Effector CD8-positive, alpha-beta T cell (primary cell): ENCODE measurements around the gene NKAIN2.

ENCODE experiments used
- DNase-seq: peaks from one replicate; lab custom pipeline; 2025; lab: John Stamatoyannopoulos, UW

Gene NKAIN2

DNA sequence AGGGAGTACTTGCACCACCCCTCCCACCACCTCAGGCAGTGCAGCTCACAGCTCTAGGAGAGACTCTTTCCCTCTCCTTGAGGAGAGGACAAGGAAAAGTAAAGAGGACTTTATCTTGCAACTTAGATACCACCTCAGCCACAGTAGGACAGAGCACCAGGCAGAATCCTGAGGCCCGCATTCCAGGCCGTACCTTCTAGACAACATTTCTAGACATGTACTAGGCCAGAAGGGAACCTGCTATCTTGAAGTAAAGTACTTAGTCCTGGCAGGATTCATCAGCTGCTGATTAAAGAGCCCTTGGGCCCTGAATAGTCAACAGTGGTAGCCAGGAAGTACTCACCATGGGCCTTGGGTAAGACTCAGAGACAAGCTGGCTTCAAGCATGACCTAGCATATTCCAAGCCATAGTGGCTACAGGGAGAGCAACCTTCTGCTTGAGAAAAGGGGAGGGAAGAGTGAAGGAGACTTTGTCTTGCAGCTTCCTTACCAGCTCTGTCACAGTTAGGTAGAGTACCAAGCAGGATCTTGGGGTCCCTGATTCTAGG is 774.1 kb downstream of the NKAIN2 start:
- no peak for DNase-seq

DNA sequence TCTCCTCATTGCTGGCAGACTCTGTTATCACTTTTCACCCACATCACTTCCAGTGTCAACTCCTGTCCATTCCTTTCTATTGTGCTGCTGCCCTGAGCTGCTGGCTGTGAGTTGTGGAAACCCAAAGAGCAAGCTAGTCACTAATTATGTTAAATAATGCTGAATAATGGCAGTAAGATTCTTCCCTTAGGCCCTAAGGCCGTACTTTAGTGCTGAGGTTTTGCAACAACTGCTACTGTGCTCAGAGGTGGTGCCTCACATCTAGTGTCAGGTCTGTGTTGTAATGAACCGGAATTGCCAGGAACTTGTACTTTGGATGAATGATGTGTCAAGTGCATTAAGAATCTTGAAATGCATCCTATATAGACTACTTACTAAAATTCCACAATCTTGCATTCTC is 786.3 kb downstream of the NKAIN2 start:
- no peak for DNase-seq

DNA sequence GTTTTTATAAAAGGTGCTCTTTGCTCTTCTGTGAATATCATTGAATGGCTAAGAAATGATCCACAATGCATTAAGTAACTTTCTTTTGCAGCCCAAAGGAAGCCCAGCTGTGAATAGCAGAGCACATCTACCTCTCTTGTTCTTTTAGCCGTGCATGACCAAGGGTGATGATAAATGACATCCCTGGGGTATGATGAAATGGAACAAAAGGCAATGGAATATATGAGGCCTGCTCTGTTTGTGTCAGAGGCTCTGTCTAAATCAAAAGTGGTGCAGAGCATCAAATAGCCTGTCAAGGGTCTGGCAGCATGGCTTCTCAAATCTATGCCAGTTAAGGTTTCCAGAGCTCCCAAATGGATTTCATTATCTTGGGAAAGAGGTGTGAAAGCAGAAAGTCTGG is 796.0 kb downstream of the NKAIN2 start:
- DNase-seq: no peak

DNA sequence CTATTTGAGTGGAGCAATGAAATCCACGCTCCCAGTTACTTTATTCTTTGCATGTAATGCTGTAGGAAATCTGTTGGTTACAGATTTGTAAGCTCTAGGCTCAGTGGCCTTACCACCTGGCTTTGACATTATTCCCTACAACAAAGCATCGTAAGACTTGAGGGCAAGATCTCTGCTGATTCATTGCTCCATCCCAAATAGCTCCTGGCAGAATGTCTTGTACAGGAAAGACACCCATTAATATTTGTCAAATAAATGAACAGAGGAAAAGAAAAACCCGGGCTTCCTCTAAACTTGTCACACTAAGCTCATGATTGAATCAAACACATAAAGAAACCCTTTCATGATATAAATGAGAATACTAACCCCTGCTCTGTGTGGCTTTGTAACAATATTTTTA is 801.1 kb downstream of the NKAIN2 start:
- no peak for DNase-seq

DNA sequence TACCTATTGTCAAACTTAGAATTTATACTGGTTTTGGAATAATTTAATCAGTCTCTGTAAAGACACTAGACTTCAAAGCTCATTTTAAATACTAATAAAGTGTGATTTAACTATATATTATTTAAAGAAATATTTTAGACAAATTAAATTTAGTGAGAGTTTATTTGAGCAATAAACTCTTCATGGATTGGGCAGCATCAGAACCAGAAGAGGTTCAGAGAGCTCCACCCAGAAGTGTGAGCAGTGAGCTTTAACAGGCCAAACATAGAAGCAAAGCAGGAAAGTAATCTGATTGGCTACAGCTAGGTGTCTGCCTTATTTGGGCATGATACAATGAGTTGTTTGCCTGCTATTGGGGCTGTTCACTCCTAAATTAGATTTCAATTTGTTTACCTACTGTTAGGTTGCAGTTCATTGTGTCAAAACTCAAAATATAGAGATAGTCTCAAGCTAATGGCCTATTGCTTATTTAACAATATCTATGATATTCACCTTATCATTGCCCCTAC is 803.5 kb downstream of the NKAIN2 start:
- no peak for DNase-seq

DNA sequence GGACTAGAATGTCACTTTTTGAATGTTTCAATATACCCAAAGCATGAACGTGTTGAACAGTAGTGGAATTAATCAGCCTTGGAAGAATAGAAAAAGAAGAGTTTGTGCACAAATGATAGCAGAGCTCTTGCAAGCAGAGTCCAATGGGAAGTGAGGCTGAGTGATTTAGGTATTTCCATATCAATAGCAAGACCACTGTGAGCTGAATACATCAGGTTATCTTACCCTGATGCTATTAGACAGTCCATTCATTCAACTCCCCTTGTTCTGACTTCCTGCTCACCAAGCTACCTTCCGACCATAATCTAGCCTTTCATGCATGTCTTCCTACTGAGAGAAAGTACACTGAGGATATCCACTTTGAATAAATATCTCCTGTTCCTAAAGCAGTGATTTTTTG is 809.4 kb downstream of the NKAIN2 start:
- DNase-seq: no peak

DNA sequence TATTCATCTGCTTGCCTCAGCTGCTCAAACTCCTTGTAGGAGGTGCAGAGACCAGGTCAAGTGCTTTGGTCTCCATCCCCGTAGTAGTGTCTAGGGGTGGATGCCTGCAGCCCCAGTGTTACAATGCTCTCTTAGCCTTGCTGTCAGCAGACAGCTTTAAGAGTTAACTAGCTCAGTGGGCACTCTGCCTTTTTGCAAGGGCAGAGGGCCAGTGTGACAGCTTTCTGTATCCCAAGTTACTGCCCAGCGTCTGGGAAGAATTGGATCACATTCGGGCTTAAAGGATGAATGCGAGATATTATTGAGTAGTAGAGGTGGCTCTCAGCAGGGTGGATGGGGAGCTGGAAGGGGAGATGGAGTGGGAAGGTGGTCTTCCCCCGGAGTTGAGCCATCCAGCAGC is 818.7 kb downstream of the NKAIN2 start:
- no peak for DNase-seq

DNA sequence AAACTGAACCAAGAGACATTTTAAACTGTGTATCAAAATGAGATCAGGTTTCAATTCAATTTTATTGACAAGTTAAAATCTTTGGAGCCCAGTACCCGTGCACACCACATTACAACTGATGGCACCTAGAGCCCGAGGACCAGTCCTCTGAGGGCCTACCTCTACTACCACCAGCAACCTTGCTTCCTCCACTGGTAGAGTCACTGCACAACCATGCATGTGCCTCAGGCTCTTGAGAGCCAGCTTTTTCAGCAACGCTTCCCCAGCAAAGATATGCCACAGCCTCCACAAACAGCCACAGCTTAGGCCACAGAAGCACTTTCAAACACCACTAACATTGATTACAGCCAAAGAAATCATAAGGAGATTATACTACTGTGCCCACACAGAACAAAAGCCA is 830.0 kb downstream of the NKAIN2 start:
- no peak for DNase-seq

DNA sequence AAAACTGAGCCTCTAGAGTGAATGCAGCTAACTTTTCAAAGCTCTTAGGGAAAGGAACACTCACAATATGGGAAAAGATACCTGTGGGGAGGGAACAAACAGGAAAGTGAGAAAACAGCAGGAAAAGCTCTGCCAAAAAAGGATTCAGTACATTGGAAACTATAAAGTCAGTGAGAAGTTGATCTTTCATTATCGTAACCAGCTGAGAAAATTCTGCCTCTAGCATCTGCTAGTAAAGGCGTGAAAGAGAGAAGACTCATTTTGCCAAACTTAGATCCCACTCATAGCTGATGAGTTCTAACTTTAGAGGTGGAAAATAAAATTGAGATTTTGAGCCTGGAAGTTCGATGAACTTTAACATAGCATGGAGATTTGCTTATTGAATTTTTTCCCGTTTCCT is 836.8 kb downstream of the NKAIN2 start:
- DNase-seq: no peak

DNA sequence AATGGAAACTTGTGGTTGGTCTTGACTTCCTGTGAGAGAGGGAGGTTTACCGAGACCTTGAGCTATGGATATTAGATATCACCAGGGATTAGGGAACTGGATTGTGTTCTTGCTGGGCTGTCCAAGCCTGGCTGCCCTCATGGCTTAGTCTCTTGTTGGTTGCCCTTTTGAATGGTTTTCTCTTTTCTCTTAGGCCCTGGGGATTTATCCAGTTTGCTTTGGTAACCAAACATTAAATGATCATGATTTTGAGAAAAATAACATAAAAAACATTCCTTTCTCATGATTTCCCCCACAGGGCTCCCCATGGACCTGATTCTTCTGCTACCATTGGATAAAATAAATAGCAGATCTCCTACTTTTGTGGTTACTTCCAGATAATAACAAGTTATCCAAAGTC is 852.2 kb downstream of the NKAIN2 start:
- DNase-seq: no peak

DNA sequence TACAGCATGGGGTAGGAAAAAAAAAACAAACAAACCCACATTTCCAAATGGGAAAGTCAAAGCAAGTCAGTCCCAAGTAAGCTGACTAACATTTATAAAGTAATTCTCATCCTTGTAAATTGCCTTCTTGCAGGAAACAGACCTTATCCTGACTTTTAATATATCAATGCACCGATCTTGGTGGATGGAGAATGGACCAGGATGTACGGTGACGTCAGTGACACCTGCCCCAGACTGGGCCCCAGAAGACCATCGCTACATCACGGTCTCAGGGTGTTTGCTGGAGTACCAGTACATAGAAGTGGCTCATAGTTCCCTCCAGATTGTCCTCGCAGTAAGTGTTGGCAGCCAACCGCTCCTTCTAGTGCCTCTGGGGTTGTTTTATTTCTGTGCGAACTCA is 854.4 kb downstream of the NKAIN2 start:
- no peak for DNase-seq

DNA sequence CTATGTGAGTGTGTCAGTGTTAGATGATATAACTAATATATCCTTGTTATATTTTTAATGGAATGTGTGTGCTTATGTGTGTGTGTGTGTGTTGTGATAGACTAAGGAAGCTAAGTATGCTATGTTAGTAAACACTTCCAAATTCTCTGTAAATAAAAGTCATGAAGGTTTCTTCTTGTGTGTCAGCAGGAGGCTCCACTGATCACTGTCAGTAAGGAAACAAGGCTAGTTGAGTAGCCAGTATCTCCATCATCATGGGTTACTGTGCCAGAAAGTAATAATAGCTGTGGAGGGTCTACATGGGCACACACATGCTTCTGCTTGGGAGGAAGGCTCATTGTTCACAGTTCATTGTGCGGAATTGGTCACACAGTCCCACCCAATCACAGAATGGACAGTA is 855.8 kb downstream of the NKAIN2 start:
- DNase-seq: no peak

DNA sequence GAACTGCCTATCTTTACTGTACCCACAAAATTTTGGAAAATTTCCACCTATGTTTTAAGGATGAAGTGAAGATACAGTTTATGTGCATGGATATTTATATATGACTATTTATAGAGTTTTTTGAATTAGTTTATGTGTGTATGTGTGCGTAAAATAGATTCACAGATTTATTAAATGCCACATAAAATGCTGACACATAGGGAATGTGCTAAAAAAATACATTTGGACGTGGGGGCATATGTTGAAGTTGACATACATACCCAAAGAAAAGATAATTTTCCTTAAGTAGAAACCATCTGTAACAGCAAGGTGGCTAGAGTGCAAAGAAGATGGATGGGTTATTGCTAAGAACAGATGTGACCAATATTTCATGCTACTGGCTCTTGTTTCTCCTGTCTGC is 856.5 kb downstream of the NKAIN2 start:
- DNase-seq: no peak

DNA sequence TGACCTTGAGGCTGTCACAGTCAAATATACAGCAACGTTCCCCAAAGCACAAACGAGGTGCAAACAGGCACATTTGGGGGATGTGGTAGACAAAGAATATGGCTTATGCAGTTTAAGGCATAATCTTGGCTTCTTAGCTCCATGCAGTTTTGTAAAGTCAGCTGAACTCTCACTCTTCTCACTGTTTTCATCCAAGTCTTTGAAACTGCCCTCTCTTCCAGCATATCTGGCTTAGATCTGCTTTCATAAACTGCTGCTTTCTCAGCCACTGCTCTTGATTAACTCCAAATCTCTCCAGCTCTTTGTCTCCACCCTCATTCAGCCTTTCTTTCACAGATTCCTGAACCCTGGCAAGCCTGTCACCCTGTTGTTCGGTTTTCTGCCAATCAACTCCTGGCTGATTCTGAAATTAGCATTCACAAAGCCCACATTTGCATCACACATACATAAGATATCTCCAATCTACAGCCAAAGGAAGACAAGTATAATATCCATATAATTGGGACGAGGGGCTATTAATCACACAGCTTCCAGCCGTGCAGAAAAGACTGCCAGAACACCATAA is 857.5 kb downstream of the NKAIN2 start:
- DNase-seq: no peak

DNA sequence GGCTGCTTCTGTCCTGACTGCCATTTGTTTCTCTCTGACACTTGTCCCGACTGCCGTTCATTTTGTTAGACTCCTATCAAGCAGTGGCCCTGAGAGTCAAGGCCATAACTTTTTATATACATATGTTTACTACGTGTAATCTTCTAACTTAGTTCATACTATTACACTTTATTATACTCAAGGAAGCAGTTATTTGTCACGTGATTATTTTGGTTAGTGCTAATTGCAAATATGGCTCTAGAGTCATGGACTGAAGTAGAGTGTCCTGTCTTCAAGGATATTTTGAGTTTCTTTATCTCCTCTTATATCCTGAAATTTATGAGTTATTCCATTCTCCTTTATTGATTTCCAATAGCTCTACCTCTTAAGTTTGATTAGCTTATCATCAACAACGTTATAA is 864.4 kb downstream of the NKAIN2 start:
- no peak for DNase-seq

DNA sequence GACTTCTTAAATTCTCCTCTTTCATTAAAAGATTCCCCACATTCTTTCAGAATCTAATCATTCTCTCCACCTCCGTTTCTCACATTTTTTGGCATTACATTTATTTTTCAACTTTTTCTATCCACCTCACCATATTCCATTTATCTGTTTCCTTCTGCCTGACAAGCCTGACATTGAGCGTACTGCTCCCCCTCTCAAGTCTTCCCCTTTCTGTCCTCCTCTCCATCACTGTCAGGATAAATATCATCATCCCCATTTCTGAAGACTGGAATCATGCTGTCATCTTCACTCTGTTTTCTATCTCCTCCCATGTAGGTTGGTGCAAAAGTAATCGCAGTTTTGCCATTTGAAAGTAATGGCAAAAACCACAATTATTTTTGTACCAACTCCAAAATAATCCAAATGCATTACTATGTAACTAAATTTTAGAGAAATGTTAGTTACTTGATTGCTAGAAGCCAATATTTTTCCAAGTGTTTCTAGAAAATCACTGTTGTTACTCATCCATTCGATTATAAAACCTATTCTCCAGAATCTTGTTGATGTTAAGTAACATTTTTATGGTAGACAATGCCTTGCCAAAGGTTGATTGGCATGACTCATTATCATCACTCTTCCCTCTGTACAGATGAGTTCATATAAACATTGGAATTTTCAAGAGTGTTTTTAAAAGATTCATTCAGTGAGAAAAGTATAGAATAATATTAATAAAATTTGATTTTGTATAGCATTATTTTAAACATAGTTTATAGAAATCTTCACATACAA is 866.2 kb downstream of the NKAIN2 start:
- no peak for DNase-seq

DNA sequence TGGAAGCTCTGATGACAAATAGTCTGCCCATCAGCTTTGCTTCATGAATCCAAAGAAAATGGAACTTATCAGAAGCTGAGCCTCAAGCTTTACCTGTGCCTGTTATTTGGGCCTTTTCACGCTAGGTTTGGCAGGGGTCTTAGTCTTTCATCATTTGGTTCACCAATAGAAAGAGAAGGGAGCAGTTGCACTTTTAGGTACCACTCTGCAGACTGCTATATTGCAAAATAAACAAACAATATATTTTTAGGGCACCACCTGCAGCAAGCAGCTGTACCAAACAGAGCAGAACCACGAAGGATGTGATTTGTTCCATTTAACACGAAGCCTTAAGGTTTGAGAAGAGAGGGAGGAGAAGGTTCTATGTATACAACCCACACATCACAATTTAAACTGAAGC is 867.1 kb downstream of the NKAIN2 start:
- no peak for DNase-seq

DNA sequence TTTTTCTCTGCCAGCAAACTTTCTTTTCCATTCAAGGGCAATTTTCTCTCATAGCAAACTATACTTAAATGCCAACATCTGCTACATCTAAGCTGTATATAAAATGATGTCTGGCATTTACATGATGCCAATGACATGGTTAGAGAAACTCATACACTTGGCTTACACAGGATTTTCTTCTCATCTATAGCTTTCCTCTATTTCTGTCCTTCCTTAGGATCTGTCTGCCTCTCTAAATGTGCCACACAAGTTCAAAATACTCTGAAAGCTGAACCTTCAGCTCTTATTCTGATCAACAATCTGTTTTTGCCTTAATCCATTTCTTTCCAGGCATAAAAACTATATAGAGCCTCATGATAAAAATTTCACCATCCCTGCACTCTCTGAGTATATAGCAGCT is 867.7 kb downstream of the NKAIN2 start:
- no peak for DNase-seq

DNA sequence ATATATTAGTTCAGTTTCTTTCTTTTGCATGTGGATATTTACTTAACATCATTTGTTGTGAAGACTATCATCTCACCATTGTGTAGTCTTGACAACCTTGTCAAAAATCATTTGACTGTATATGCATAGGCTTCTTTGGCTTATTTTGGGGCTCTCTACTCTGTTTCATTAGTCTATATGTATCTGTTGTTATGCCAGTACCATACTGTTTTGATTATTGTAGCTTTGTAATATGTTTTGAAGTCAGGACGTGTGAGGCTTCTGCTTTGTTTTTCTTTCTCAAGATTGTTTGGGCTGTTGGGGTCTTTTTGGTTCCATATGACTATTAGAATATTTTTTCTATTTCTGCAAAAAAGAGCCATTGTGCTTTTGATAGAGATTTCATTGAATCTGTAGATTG is 870.4 kb downstream of the NKAIN2 start:
- DNase-seq: no peak

DNA sequence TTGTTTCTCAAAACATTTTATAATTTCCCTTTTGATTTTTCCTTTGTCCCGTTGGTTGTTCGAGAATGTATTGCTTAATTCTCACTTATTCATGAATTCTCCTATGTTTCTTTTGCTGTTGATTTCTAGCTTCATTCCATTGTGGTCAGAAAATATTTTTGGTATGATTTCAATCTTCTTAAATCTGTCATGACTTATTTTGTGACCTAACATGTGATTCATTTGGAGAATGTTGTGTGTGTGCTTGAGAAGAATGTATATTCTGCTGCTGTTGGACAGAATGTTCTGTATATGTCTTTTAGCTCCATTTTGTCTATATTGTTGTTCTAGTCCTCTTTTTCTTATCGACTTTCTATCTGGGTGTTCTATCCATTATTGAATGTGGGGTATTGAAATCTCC is 872.4 kb downstream of the NKAIN2 start:
- DNase-seq: no peak

DNA sequence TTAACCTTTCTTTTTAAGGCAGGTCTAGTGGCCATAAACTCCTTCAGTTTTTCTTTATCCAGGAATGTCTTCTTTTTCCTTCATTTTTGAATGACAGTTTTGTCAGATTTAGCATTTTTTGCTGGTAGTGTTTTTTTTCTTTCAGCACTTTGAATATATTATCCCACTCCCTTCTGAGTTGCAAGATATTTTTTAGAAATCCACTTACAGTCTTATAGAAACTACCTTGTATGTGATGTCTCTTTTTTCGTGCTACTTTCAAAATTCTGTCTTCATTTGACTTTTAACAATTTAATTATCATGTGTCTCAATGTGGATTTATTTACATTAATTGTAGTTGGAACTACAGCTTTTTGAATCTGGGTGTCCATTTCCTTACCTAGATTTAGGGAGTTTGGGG is 874.2 kb downstream of the NKAIN2 start:
- no peak for DNase-seq

DNA sequence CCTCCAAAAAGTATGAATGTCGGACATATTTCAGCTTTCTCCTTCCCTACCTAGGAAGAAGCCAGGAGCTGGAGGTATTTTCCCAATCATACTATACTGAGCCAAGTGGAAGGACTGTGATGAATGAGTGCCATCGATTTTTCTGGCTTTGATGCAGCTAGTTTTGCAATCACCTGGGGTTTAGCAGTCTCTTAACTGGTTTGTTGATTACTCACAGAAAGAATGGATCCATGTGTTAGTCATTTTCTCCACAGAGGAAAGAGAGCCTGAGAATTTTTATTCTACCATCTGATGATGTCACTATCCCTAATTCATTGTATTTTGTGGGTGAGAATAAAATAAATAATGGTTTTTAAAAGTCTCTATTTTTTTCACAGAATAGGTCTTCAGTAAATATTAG is 875.7 kb downstream of the NKAIN2 start:
- no peak for DNase-seq

DNA sequence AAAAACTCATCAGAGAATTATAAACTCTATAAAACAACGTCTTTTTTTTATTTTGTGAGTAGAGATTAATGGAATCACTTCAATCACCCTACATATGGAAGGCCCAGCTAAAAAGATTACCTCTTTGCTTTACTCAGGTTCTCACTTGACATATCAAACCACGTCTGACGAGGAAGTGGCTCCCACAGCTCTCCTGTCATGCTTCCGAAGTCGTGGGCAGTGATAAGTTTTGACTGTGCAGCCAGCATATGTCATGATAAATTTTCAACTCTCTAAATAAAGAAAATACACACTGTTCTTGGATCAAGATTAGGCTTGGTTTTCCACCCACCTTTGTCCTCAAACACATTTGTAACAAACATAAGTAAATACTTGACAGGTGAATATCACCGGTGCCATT is 879.1 kb downstream of the NKAIN2 start:
- DNase-seq: no peak

DNA sequence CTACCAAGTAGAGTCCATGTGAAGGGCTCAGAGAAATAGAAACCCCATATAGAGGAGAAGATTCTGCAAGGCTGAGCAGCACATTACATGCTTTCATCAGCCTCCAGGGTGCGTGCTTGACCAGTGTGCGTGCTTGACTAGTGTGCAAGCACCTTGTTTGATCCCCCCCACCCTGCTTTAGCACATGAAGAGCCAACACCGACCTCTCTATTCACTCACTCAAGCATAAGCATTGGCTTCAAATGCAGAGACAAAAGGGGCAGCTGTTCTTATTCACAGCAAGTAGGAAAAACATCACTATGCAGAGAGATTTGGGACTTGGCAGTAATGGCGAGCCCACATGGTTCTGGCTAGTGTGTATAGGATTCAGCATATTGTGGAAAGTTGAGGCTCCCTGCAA is 879.8 kb downstream of the NKAIN2 start:
- no peak for DNase-seq
